DMS153 (cell line): Measurements from ENCODE around the gene GREB1L.
"Not testable (repeated sequence)": the region's sequence is repeated elsewhere in the genome, so short reads cannot be mapped to it uniquely, and the experiment has no call there.

Source experiments
- DNase-seq: peaks from one replicate; lab custom pipeline; 2025; lab: John Stamatoyannopoulos, UW

The GREB1L gene

DNA sequence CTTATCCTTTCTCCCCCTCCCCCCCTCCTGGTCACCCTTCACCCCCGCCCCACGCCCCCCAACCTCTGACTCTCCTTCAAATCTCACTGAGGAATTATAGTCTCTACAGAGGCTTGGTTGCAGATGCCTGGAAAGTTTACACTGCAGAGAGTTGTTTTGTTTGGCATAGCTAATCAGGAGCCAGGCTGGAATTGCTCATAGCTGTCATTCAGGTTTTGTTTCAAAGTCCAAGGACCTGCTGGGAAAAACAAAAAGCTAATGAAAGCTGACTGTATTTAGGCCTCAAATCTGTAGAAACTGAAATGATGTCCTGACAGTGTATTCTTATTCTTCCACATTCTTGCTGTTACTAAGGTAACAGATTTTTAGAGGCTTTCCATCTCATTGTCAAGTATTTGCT lies 22.6 kb downstream of the GREB1L start:
- DNase-seq = no peak

DNA sequence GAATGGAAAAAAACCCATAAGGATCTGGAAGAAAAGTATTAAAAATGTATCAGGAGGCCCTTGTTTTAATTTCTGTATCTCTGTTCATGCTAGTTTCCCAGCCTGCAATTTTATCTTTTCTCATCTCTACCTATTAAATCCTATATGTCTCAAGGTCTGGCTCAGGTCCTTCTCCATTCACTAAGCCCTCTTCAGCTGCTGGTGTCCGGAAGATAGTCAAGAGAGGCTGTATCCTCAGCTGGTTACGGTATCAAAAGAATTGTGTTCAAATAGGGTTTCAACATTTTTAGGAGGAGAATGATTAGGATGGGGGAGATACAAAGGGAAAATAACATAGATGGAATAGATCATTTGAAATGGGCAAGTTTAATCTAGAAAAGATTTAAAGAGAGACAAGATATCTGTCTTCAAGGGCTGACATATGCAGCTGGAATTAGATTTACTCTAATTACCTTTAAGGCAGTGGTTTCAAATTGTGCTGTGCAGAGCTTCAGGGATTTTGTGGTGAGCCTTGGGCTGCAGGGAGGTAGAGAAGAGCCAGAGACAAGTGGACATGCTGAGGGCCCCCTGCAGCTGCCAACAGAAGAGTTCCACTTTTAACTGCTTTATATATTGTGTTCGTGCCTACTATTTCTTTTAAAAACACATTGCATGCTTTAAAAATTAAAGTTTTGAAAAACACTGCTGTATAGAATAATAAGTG lies 24.1 kb downstream of the GREB1L start:
- no peak for DNase-seq

DNA sequence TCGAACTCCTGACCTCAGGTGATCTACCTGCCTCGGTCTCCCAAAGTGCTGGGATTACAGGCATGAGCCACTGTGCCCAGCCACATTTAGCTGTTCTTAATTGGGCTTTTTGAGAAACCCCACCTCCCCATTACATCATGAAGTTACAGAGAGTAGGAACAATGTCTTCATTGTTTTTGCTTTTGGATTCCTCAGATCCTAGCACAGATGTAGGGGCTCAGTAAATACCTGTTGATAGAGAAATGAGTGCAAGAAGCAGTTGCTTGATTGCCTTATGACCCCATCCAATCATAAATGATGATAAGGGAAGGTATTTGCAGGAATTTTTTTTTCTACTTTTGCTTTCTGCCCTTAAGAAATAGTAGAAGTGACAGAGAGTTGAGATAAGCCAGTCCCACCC lies 25.4 kb downstream of the GREB1L start:
- no peak for DNase-seq

DNA sequence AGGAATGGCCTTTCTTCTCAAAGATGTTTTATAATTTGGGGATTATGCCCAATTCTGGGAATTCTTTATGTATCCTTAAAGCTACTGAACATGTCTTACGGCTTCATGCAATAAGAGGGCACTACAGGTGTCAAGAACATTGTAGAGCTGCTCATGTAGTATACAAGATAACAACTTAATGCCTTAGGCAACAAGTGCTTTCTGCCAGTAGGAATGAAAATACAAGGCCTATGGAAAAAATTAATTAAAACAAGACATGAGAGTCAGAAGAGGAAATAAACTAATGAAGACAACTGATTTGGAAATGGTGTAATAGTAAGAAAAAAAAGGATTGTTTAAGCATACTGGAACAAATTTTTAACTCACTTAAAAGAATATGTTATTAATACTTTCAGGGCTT lies 27.3 kb downstream of the GREB1L start:
- DNase-seq = no peak

DNA sequence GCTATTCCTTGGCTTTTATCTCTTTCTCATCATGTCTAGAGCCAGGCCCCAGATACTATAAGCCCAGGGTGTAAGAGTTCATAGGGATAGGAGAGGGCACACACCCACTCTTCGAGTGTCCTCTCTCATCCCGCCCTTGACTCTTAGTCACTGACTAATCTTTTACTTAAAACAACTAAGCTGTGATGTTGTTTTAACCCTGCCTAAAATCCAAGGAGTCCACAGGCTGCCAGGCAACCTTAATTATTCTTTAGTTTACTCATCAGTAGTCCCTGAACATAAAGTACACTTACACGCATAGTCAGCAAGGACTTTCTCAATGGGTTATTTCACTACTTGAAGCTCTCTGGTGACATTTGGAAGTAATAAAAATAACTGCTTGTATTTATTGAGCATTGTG lies 28.4 kb downstream of the GREB1L start:
- DNase-seq = no peak

DNA sequence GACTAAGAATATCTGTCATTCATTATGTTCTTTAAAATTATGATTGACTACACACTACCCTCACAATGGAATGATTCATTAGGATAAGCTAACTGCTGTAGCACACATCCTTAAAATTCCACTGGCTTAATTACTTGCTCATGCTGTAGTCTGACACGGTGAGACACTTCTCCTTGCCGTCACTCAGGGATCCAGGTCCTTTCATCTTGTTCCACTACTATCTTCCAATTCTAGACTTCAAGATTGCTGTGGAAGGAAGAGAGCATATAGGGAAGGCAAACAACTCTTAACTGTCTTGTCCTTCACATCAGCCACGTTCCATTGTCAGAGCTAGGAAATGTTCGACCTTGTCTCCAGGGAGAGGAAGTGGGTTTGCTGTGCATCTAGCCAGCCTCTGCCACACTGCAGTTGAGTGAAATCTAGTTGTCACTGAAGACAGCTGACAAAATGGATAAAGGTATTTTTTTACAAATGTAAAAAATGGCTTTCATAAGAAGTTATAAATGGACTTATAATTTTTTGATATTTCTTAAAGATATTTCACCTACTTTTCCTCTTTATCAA lies 30.1 kb downstream of the GREB1L start:
- DNase-seq = no peak

DNA sequence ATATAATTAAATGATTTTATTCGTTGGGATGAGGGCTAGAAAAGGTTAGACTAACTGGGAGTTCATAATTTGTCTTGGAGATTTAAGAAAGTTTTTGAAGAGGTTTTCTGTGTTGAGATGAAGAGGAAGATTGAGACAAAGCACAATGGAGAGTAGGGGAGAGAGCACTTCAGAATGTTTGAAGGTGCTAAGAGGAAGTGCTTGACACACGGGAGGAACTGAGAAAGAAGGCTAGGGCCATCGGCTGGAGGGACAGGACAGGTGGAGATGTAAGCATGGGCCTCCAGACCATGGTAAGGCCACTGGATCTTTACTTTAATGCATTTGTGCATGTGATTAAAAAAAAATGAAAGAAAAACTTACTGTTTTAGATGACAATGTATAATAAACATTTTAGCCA lies 31.5 kb downstream of the GREB1L start:
- DNase-seq = no peak

DNA sequence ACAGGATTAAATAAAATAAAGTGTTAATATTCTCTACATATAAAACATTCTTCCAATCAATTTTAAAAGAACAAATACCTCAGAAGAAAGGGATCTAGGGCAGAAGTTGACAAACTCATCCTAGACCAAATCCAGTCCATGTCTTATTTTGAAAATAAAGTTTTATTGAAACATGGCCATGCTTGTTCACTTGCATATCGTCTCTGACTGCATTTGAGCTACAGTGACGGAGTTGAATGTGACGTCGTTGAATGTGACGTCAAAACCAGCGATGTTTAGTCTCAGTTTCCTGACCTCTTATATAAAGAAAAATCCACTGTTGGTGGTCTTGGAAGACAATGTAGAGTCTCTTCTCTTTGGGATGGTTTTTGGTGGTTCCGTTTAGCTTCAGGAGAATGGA lies 33.6 kb downstream of the GREB1L start:
- no peak for DNase-seq

DNA sequence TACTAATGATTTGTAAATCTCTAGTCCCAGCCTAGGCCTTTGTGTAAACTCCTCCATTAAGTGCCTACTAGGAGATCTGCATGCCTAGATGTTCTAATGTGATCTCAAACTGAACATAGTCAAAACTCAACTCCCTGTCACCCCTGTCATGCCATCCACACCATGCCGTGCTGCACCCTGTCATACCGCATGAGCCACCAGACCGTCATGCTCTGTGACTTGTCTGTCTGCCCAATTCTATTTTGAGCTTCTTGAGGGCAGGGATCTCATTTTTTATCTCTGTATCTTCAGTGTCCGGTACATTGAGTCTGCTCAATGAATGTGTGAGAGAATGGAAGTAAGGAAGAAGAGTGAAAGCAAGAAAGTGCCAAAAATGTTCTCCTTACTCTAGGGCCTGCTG lies 35.5 kb downstream of the GREB1L start:
- DNase-seq = no peak

DNA sequence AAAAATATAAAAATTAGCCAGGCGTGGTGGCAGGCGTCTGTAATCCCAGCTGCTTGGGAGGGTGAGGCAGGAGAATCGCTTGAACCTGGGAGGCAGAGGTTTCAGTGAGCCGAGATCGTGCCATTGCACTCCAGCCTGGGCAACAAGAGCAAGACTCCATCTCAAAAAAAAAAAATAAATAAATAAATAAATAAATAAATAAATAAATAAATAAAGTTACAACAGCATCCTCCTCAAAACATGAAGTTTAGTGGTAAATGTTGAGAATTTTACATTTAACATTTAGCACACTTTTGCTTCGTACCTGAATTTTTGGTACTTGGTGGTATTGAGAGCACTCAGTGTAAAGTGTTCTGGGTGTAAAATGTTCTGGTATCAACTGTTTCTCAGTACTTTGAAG lies 36.2 kb downstream of the GREB1L start:
- DNase-seq = not testable (repeated sequence)

DNA sequence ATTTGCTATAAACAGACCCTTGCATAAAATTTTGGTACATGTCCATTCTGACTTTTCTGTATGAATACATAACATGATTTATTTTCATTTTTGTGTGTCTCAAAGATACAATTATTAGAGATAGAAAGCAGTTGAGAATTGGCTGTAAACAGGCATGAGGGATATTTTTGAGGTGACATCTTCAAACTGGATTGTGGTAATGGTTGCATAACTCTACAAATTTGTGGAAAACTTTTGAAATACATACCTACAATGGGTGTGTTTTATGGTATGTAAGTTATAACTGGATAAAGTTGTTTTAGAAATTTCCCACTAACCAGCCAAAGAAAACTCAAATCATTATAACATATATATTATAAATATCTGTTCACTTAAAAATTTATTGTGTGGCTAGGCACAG lies 39.6 kb downstream of the GREB1L start:
- DNase-seq = no peak

DNA sequence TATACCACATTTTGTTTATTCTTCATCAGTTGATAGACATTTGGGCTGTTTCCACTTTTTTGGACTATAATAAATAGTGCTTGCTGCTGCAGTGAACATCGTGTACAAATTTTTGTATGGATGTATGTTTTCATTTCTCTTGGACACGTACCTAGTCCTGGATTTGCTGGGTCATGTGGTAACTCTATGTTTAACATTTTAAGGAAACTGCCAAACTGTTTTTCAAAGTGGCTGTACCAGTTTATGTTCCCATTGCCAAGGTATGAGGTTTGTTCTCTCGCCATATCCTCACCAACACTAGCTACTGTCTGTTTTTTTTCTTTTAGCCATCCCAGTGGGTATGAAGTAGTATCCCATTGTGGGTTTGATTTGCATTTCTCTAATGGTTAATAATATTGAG lies 42.5 kb downstream of the GREB1L start:
- DNase-seq = no peak

DNA sequence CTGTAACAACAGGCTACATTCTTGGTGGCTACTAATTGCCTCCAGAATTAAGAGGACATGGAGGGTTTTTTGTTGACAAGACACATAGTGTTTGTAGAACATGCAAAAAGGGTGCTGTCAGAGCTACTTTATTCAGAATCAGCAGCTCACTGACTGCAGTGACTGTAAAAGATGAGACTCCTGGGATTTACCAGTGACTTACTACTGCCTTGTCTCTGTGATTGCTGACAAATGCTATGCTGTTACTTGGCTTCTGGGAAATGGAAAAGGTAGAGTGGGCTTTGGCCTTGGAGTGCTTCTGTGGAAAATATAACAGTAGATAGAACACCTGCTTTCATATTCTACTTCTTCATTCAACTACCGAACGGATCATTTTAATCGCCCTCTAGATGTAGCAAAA lies 47.8 kb downstream of the GREB1L start:
- no peak for DNase-seq

DNA sequence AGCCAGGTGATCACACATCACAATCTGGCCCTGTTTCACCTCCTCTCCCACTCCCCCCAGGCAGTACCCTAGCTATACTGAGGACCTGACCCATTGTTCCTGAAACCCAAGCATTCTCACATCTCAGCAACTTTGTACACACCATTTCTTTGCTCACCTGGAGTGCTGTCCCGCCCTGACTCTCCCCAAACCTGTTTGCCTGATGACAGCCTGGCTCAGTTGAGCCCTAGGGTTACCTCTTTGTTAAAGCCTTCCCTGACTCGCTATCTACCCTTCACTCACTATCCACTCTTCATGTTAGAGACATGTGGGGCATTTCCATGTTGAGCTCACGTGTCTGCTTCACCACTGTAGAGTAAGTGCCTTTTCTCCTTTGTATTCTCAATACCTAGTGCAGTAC lies 49.1 kb downstream of the GREB1L start:
- no peak for DNase-seq

DNA sequence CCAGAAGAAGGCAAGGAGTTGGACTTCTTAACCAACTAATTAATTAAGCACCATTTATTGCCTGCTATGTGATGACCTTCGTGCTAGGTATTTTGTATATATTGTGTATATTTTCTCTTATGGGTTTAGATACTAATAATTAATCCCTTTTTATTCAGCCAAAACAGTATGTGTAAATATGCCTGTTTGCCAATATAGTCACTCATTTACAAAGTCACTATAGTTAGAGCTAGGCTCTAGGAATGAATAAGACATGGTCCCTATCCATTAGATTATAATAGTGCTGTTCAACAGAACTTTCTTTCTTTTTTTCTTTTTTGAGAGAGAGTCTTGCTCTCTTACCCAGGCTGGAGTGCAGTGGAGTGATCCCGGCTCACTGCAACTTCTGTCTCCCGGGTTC lies 51.4 kb downstream of the GREB1L start:
- no peak for DNase-seq

DNA sequence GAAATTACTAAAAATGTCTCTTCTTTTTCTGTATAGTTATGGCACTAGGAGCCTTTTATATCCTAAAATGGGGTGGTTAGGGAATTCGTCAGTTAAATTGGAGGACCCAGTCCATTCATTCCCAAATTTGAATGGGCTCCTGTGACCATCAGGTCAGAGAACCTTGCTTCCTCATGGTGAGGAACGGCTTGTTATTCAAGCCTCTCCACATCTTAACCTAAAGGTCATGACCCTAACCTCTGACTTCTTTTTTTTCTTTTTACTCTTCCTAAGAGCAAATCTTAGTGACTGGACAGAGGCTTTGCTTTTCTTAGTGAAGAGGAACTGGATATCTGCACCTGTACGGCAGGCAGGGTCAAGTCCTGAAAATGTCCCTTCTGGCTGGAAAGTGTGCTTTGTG lies 53.1 kb downstream of the GREB1L start:
- no peak for DNase-seq

DNA sequence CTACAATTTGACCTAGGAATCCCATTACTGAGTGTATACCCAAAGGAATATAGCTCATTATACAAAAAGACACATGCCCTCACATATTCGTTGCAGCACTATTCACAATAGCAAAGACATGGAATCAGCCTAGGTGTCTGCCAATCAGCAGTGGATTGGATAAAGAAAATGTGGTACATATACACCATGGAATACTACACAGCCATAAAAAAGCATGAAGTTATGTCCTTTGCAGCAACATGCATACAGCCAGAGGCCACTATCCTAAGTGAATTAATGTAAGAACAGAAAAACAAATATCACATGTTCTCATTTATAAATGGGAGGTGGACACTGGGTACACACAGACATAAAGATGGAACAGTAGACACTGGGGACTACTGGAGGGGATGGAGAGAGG lies 54.0 kb downstream of the GREB1L start:
- no peak for DNase-seq

DNA sequence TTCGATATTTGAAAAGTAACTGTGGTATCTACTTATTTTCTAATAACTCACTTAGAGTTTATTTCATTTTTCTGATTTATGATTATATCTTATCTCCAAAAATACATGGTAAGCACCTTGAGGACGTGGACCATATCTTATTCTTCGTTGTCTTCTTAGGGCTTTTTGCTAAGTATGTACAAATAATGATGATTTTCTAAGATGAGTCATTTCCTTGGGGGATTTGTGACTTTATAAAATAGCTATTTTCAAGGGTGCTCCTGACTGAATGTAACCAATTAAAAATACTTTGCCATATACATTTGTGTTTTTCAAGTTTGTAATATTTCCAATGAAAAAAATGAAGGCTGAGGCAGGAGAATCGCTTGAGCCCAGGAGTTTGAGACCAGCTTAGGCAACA lies 56.3 kb downstream of the GREB1L start:
- no peak for DNase-seq

DNA sequence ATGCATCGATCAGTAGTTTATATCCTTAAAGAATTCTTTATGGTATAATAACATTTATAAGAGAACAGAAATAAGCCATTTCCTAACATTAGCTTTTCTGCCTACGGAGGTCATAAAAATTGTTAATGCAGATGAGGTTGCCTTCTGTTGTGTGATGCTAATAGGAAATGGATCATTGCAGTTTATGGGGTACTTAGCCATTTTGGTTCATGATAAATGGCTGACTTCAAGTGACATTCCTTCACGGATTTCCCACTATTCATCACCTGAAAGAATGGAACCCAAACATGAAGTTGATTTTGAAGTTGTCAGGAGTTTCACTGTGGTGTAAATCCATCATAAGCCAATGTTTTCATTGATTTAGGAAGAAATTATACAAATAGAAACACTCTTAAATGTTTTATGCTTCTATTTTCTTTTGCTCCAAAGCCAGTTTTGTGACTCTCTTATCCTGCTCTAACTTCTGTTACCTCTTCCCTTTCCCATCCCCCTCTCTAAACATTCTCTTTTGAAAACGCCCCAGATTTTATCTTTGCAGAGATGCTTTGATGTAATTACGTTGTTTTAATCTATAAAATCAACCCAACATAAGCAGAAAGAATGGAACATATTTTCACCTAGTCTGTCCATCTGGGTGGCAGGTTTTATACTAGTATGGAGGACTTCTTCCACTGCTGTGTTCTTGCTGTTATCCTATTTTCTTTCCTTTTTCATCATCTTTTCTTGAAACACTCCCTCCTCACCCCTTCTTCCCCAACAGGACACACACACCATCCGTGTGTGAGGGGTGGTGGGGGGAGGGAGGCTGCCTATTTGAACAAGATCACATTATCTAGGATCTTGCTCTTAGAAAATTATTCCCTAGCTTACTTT lies 58.2 kb downstream of the GREB1L start:
- no peak for DNase-seq

DNA sequence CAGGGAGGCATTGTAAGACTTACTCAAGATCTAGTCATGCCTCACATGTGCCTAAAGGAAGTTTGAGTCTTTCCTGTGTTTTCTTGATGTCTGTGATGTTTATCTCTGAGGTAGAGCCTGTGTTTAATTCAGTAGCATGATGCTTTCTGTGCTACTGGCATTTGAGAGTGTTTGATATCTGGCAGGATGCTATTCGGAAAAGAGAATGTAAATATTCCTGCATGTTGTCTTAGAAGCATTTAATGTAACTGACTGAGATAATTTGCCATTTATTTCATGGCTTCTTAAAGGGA lies 58.8 kb downstream of the GREB1L start:
- no peak for DNase-seq

DNA sequence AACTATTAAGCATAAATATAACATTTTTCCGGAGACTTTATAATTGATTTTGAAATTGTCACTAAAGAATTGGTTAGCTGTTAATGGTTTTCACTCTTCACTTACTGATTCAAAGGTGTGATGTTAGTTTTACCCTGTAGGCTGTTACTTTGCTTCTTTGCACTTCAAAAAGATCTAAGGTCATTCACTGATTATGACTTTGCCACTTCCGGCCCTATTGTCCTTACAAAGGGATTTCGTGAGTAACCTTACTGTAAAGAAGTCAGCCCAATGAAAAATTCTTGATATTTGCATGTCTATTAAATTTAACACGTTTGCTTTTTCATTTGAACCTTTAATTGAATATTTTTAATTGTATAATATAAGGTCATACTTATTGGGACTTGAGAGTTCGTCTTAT lies 61.4 kb downstream of the GREB1L start:
- DNase-seq = no peak

DNA sequence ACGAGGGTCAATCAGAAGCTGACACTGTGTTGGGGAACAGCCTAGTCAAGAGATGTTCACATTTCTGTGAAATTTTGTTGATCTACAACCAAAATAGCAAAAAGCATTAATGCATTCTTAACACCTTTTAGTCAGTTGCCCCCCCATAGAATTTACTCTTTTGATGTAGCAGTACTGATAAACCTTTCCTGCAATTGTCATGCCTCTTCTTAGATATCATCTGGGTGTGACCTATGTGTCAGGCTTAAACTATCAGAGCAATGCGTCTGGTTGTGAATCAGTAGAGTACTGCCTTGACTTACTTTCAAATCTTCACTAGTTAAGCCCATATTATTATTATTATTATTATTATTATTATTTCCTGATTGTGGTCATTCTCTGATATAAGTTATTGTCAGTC lies 61.9 kb downstream of the GREB1L start:
- no peak for DNase-seq

DNA sequence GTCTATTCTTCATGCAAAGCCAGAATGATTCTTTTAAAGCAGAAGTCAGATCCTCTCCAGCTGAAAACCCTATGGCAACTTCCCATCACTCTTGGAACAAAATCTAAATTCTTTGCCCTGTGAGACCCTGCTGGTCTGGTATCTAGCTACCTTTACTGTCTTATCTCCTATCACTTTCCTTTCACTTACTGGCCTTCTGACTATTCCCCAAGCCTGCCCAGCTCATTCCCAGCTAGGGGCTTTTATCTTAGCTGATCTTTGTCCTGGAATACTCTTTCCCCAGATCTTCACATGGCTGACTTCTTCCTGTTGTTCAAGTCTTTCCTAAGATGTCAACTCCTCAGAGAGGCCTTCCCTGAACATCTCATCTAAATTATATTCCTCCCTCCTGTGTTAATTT lies 63.6 kb downstream of the GREB1L start:
- no peak for DNase-seq

DNA sequence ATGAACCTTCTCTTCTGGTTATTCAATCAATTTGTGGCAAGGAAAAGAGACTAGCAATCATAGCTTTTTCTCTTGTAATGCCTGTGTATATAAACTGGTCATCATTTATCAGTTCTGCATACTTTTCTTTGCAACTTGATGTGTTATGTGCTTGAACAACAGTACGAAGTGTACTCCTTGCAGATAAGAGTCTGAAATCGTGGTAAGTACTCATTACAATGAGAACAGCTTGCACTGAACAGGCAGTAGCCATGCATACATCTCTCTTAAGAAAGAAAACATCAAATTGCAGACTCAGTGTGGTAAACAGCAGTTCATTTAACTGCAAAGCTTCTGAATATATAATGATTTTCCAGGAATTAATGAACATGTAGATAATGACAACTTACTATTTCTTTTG lies 64.3 kb downstream of the GREB1L start:
- no peak for DNase-seq
